Mucosa of stomach (tissue), 1 donor: ENCODE measurements around the gene TAS2R31.

Experiments used
- H3K27me3 ChIP-seq: one replicate; pipeline ENCODE4 v1.7.0; 2013; ENCODE audit warnings: mild to moderate bottlenecking, low read length; ENCODE audit not compliant: control insufficient read depth, insufficient read depth
- H3K36me3 ChIP-seq: one replicate; pipeline ENCODE4 v1.7.0; 2013; ENCODE audit warnings: low read length; ENCODE audit not compliant: control insufficient read depth, insufficient read depth
- H3K4me1 ChIP-seq: one replicate; pipeline ENCODE4 v1.7.0; 2013; ENCODE audit warnings: mild to moderate bottlenecking, low read length; ENCODE audit not compliant: control insufficient read depth, insufficient read depth
- H3K4me3 ChIP-seq: one replicate; pipeline ENCODE4 v1.7.0; 2013; ENCODE audit warnings: low read length
- H3K9ac ChIP-seq: one replicate; pipeline ENCODE4 v1.7.0; 2013; ENCODE audit warnings: mild to moderate bottlenecking, low read length, moderate library complexity
- H3K9me3 ChIP-seq: one replicate; pipeline ENCODE4 v1.7.0; 2013; ENCODE audit warnings: mild to moderate bottlenecking, low read length, moderate library complexity; ENCODE audit not compliant: control insufficient read depth
- donor health status: Pancreatic carcinoma.

The TAS2R31 gene

GRCh38 chr12:10989107-10989506 is 42.1 kb downstream of the TAS2R31 start:
- no peak overlapping the region for H3K9ac ChIP-seq
- no peaks in the 10 kb centered on the region for H3K4me1 ChIP-seq
- no peaks in the 10 kb centered on the region for H3K36me3 ChIP-seq
- no peaks in the 10 kb centered on the region for H3K27me3 ChIP-seq
- H3K4me3 ChIP-seq, result no peak overlapping the region
- no peaks in the 10 kb centered on the region for H3K9me3 ChIP-seq

- no peaks in the 10 kb centered on the region for H3K9me3 ChIP-seq
- no peaks in the 10 kb centered on the region for H3K4me1 ChIP-seq
- no peak within 1 kb of the TSS for H3K9ac ChIP-seq
- no peaks in the 10 kb centered on the region for H3K27me3 ChIP-seq
- H3K36me3 ChIP-seq, result no peaks in the 10 kb centered on the region
- H3K4me3 ChIP-seq, result no peak within 1 kb of the TSS
Measured at GRCh38 chr12:10986812-10987211, 44.4 kb downstream of the TAS2R31 start, which contains the start of gene TAS2R50. Gene TAS2R50 (minus strand): TSS chr12:10986912. CDS start chr12:10986860, 52 bp downstream.

- no peaks in the 10 kb centered on the region for H3K27me3 ChIP-seq
- H3K4me1 ChIP-seq, result no peaks in the 10 kb centered on the region
Measured at GRCh38 chr12:10982244-10982643, 49.0 kb downstream of the TAS2R31 start.

More at GRCh38 chr12:10982244-10982643, 49.0 kb downstream of the TAS2R31 start:
- H3K4me3 ChIP-seq, result no peak overlapping the region
- no peaks in the 10 kb centered on the region for H3K36me3 ChIP-seq
- H3K9me3 ChIP-seq, result no peaks in the 10 kb centered on the region
- H3K9ac ChIP-seq, result no peak overlapping the region
